Muscle layer of duodenum (tissue), 2 donors: ENCODE measurements around the gene PTPN4.

Source experiments
- H3K27ac ChIP-seq: one replicate; pipeline ENCODE4 v1.7.0; 2013; ENCODE audit warnings: mild to moderate bottlenecking, low read length
- H3K27me3 ChIP-seq: one replicate; pipeline ENCODE4 v1.7.0; 2013; ENCODE audit warnings: low read depth, mild to moderate bottlenecking, control low read depth, low read length
- H3K36me3 ChIP-seq, 2 donors: one replicate each; pipeline ENCODE4 v1.7.0; 2013; ENCODE audit warnings: low read length in 2 of 2, control low read depth in 1 of 2, mild to moderate bottlenecking in 1 of 2; ENCODE audit not compliant: insufficient read depth in 2 of 2, control insufficient read depth in 1 of 2
- H3K4me1 ChIP-seq, 2 donors: one replicate each; pipeline ENCODE4 v1.7.0; 2013; ENCODE audit warnings: low read length in 2 of 2, mild to moderate bottlenecking in 2 of 2, control low read depth in 1 of 2, moderate library complexity in 1 of 2; ENCODE audit not compliant: insufficient read depth in 2 of 2, control insufficient read depth in 1 of 2
- H3K4me3 ChIP-seq, 2 donors: one replicate each; pipeline ENCODE4 v1.7.0; 2013; ENCODE audit warnings: low read length in 2 of 2, low read depth in 1 of 2, mild to moderate bottlenecking in 1 of 2
- H3K9me3 ChIP-seq, 2 donors: one replicate each; pipeline ENCODE4 v1.7.0; 2013; ENCODE audit warnings: low read length in 2 of 2, control low read depth in 1 of 2, mild to moderate bottlenecking in 1 of 2; ENCODE audit not compliant: control insufficient read depth in 1 of 2
- donor health status: healthy.

PTPN4 gene

DNA sequence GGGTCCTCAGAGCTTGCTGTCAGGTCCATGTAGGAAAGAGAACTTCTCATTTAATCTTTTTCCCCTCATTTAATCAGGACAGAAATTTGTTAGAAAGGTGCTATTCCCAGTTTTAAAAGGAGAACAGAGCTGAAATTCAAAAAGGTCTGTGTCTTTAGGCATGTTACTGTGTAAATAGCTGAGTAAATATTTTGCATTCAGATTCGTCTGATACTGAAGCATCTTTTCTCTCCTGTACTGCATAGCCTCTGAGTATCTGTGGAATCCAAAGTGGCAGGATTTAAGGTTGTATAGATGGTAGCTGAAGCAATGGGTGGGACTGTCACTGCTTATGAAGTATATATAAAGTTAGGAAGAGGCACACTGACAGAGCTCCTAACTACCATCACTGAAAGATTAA lies 9.0 kb downstream of the PTPN4 start:
- no peaks in the 10 kb centered on the region for H3K36me3 ChIP-seq
- H3K27ac ChIP-seq = no peak overlapping the region
- no peaks in the 10 kb centered on the region for H3K9me3 ChIP-seq
- H3K4me1 ChIP-seq = peaks cover 0 to 10% of the 10 kb centered on the region in 2 donors
- H3K27me3 ChIP-seq = no peaks in the 10 kb centered on the region
- no peak overlapping the region for H3K4me3 ChIP-seq

DNA sequence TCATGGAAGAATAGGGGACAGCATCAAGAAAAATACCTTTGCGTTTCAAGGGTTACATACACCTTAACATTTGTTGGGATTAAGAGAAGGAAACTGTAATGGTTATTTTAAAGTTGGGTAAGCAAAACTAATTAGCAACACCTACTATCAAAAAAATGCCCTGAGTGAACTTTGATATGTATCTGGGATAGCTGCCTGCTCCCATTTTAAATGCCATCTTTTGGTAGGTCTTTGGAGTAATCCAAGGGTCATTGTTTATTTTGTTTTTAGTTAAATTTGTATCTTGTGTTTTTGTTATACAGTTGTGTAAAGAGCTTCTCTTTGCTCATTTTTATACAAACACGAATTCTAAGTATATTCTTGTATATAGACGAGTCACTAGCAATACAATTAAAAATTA lies 9.9 kb downstream of the PTPN4 start:
- no peaks in the 10 kb centered on the region for H3K9me3 ChIP-seq
- no peak overlapping the region for H3K4me3 ChIP-seq
- peaks cover 0 to 10% of the 10 kb centered on the region in 2 donors for H3K4me1 ChIP-seq
- H3K27me3 ChIP-seq = no peaks in the 10 kb centered on the region
- no peak overlapping the region for H3K27ac ChIP-seq
- no peaks in the 10 kb centered on the region for H3K36me3 ChIP-seq

DNA sequence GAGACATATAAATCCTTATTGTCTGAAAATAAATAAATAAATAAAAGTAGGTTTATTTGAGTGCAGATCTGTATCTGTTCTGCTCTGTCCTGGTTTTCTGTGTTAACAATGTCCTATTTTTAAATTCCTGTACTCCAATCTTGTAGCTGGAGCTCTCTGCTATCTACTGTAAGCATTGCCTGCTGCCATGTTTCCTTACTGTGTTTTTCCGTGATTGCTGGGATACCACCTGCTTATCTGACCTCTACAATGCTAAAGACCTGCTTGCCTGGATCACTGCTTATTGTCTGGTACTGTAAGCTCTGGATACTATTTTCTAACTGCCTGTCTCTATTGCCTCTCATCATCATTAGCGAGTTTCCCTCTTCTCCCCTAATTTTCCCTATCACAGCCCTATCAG lies 11.6 kb downstream of the PTPN4 start:
- H3K27ac ChIP-seq = no peak overlapping the region
- no peaks in the 10 kb centered on the region for H3K36me3 ChIP-seq
- H3K4me3 ChIP-seq = no peak overlapping the region
- H3K27me3 ChIP-seq = no peaks in the 10 kb centered on the region
- no peaks in the 10 kb centered on the region for H3K9me3 ChIP-seq
- peaks cover 0 to 10% of the 10 kb centered on the region in 2 donors for H3K4me1 ChIP-seq

GRCh38 chr2:119772128-119772527 lies 12.4 kb downstream of the PTPN4 start:
- H3K27me3 ChIP-seq = no peaks in the 10 kb centered on the region
- H3K27ac ChIP-seq = no peak overlapping the region
- no peaks in the 10 kb centered on the region for H3K9me3 ChIP-seq
- H3K4me1 ChIP-seq = peaks cover 0 to 10% of the 10 kb centered on the region in 2 donors
- H3K4me3 ChIP-seq = no peak overlapping the region
- H3K36me3 ChIP-seq = no peaks in the 10 kb centered on the region

- no peaks in the 10 kb centered on the region for H3K27me3 ChIP-seq
- no peak overlapping the region for H3K4me3 ChIP-seq
- H3K4me1 ChIP-seq = peaks cover 0 to 10% of the 10 kb centered on the region in 2 donors
- H3K9me3 ChIP-seq = no peaks in the 10 kb centered on the region
- no peaks in the 10 kb centered on the region for H3K36me3 ChIP-seq
- H3K27ac ChIP-seq = no peak overlapping the region
Observed at GRCh38 chr2:119772767-119773166, 13.0 kb downstream of the PTPN4 start.

GRCh38 chr2:119774026-119774425 lies 14.3 kb downstream of the PTPN4 start:
- Histone ChIP-seq H3K27me3 (no peaks in the 10 kb centered on the region), H3K9me3 (no peaks in the 10 kb centered on the region), H3K36me3 (no peaks in the 10 kb centered on the region), H3K4me3 (no peak overlapping the region), H3K27ac (no peak overlapping the region), H3K4me1 (peaks cover 0 to 10% of the 10 kb centered on the region in 2 donors)

DNA sequence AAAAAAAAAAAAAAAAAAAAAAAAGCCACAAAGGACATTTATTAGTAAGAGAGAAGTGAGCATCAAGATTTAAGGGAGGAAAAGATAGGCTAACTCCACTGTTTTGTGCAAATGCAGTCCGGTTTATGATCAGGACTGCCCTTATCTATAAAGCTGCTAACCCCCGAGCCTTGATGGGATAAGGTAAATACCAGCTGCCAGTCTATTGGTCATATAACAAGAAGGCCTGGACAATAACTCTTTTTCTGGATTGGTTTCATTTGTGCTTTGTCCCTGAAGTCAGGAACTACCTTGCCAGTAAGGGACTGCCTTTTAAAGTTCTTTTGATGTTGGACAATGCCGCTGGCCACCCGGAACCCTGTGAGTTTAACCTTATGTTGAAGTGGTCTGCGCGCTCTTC lies 15.4 kb downstream of the PTPN4 start:
- H3K4me3 ChIP-seq = no peak overlapping the region
- peaks cover 0 to 10% of the 10 kb centered on the region in 2 donors for H3K4me1 ChIP-seq
- no peaks in the 10 kb centered on the region for H3K36me3 ChIP-seq
- H3K27me3 ChIP-seq = no peaks in the 10 kb centered on the region
- no peaks in the 10 kb centered on the region for H3K9me3 ChIP-seq
- no peak overlapping the region for H3K27ac ChIP-seq

DNA sequence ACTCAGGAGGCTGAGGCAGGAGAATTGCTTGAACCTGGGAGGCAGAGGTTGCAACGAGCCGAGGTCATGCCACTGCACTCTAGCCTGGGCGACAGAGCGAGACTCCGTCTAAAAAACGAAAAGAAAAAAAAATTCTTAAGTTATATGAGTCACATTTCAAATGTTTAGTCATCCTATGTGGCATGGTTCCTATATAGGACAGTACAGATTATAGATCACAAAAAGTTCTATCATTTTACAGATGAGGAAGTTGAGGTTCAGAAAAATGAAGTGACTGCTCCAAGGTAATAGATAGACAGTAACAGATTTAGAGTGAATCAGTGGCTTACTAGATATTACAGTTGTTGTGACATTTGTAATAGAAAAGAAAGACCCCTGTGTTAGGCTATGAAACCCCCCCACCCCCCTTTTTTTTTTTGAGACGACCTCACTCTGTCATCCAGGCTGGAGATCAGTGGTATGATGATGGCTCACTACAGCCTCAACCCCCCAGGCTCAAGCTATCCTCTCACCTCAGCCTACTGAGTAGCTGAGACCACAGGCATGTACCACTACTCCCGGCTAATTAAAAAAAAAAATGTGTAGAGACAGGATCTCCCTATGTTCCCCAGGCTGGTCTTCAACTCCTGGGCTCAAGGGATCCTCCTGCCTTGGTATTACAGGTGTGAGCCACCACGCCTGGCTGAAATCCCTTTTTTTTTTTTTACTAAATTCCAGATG lies 22.7 kb downstream of the PTPN4 start:
- H3K27ac ChIP-seq = no peak overlapping the region
- H3K36me3 ChIP-seq = no peaks in the 10 kb centered on the region
- H3K4me1 ChIP-seq = peaks cover 0 to 10% of the 10 kb centered on the region in 2 donors
- no peaks in the 10 kb centered on the region for H3K9me3 ChIP-seq
- no peak overlapping the region for H3K4me3 ChIP-seq
- no peaks in the 10 kb centered on the region for H3K27me3 ChIP-seq

DNA sequence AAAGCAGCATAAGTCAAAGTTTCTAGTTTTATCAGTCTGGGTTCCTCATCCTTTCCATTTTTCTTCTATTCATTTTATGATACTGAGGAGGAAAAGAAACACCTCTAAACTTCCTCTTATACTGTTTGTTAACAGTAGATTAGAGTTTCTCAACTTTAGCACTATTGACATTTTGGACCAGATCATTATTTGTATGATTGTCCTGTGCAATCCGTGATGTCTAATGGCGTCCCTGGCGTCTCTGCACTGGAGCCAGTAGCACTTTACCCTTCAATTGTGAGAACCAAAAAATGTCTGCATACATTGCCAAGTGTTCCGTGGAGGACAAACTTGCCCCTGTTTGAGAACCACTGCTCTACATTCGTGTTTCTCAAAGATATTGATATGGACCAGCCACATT lies 25.2 kb downstream of the PTPN4 start:
- H3K36me3 ChIP-seq = no peaks in the 10 kb centered on the region
- H3K27ac ChIP-seq = no peak overlapping the region
- no peak overlapping the region for H3K4me3 ChIP-seq
- peaks cover 0 to 10% of the 10 kb centered on the region in 2 donors for H3K4me1 ChIP-seq
- H3K9me3 ChIP-seq = peaks cover 0 to under 1% of the 10 kb centered on the region in 2 donors
- no peaks in the 10 kb centered on the region for H3K27me3 ChIP-seq

GRCh38 chr2:119786295-119786694 lies 26.6 kb downstream of the PTPN4 start:
- H3K4me3 ChIP-seq = no peak overlapping the region
- no peaks in the 10 kb centered on the region for H3K27me3 ChIP-seq
- no peaks in the 10 kb centered on the region for H3K36me3 ChIP-seq
- H3K9me3 ChIP-seq = peaks cover 0 to 11% of the 10 kb centered on the region in 2 donors
- no peak overlapping the region for H3K27ac ChIP-seq
- peaks cover 0 to 10% of the 10 kb centered on the region in 2 donors for H3K4me1 ChIP-seq

DNA sequence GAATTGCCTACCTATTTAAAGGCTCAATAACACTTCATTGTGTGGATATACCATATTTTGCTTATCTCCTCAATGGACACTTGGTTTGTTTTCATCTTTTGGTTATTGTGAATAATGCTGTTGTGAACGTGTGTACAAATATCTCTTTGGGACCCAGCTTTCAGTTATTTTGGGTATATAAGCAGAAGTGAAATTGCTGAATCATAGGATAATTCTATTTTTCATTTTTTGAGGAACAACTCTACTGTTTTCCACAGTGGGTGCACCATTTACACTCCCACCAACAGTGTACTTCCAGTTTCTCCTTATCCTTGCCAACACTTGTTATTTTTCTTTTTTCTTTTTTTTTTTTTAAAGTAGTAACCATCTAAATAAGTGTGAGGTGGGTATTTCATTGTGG lies 29.0 kb downstream of the PTPN4 start:
- peaks cover 0 to 10% of the 10 kb centered on the region in 2 donors for H3K4me1 ChIP-seq
- no peak overlapping the region for H3K4me3 ChIP-seq
- H3K9me3 ChIP-seq = peaks cover 0 to 18% of the 10 kb centered on the region in 2 donors
- H3K27me3 ChIP-seq = no peaks in the 10 kb centered on the region
- H3K27ac ChIP-seq = no peak overlapping the region
- no peaks in the 10 kb centered on the region for H3K36me3 ChIP-seq

DNA sequence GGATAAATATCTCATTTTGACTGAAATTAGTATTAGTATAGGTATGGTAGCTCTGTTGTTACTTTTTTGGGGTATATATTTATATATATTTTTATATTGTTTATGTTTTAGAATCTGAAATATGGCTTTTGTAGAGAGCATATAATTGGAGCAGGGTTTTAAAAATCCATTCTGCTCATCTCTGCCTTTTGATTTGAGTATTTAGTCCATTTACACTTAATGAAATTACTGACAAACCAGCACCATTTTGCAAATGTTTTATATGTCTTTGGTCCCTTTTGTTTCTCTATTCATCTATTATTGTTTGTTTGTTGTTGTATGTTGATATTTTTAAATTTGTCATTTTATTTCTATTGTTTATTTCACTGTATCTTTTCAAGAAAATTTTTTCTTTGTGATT lies 30.7 kb downstream of the PTPN4 start:
- Histone ChIP-seq H3K4me1 (peaks cover 0 to 10% of the 10 kb centered on the region in 2 donors), H3K36me3 (no peaks in the 10 kb centered on the region), H3K27ac (no peak overlapping the region), H3K27me3 (no peaks in the 10 kb centered on the region), H3K9me3 (peaks cover 0 to 18% of the 10 kb centered on the region in 2 donors), H3K4me3 (no peak overlapping the region)
